DND-41 (cell line): ENCODE results near the gene PRDM5.

ENCODE experiments used
- ATAC-seq: fragments of 200-7000 bp; cut with Tn5 transposase; 3 replicates; pipeline ENCODE4 v1.9.1; 2021; ENCODE audit warnings: low read depth; ENCODE audit not compliant: insufficient read depth
- DNase-seq: peaks from one replicate; pipeline ENCODE4 v3.0.0-alpha.2; 2020
- H2AFZ ChIP-seq: 2 replicates; pipeline ENCODE4 v1.6.0; 2012; ENCODE audit warnings: low read depth, low read length
- H3K27ac ChIP-seq: 2 replicates; pipeline ENCODE4 v1.5.1; 2012; ENCODE audit warnings: low read length, inconsistent platforms
- H3K27me3 ChIP-seq: fragments of 200-600 bp; sonication (generic); 2 replicates; pipeline ENCODE4 v1.6.0; 2012; ENCODE audit warnings: low read length, mild to moderate bottlenecking, inconsistent platforms; ENCODE audit not compliant: insufficient read depth, poor library complexity
- H3K36me3 ChIP-seq: 2 replicates; pipeline ENCODE4 v1.5.1; 2012; ENCODE audit warnings: low read length, inconsistent platforms; ENCODE audit not compliant: insufficient read depth
- H3K4me1 ChIP-seq: 2 replicates; pipeline ENCODE4 v1.5.1; 2012; ENCODE audit warnings: mild to moderate bottlenecking, low read length; ENCODE audit not compliant: insufficient read depth
- H3K4me2 ChIP-seq: 2 replicates; pipeline ENCODE4 v1.6.0; 2012; ENCODE audit warnings: mild to moderate bottlenecking, moderate library complexity, low read length, inconsistent platforms; ENCODE audit not compliant: insufficient read depth
- H3K4me3 ChIP-seq, 2 experiments: fragments of 200-600 bp in 1 of 2; shearing (Covaris generic) in 1 of 2; 2 replicates each; pipeline ENCODE4 v1.5.1; 2012 to 2016; ENCODE audit warnings: inconsistent platforms in 2 of 2, low read length in 2 of 2, mild to moderate bottlenecking in 2 of 2, low read depth in 1 of 2, moderate library complexity in 1 of 2
- H3K79me2 ChIP-seq: 2 replicates; pipeline ENCODE4 v1.6.0; 2012; ENCODE audit warnings: low read length, inconsistent platforms; ENCODE audit not compliant: insufficient read depth
- H3K9ac ChIP-seq: 2 replicates; pipeline ENCODE4 v1.6.0; 2012; ENCODE audit warnings: low read depth, mild to moderate bottlenecking, inconsistent platforms, low read length, moderate library complexity
- H3K9me3 ChIP-seq: 2 replicates; pipeline ENCODE4 v1.5.1; 2012; ENCODE audit warnings: low read length, moderate library complexity, mild to moderate bottlenecking, inconsistent platforms; ENCODE audit not compliant: insufficient read depth, severe bottlenecking
- H4K20me1 ChIP-seq: 2 replicates; pipeline ENCODE4 v1.6.0; 2012; ENCODE audit warnings: low read length; ENCODE audit not compliant: insufficient read depth
- EZH2 ChIP-seq: IDR thresholded peaks from 3 replicates; pipeline ENCODE4 v1.6.1; 2012; ENCODE audit warnings: borderline replicate concordance, low read depth, mild to moderate bottlenecking, moderate library complexity, low read length, inconsistent platforms; ENCODE audit not compliant: severe bottlenecking
- TF ChIP-seq, protein P1 (sequence below): IDR thresholded peaks from 2 replicates; pipeline ENCODE4 v1.5.1; 2012; ENCODE audit warnings: borderline replicate concordance, low read length, moderate library complexity, mild to moderate bottlenecking; ENCODE audit not compliant: poor library complexity, severe bottlenecking; ENCODE audit errors: extremely low read depth

Gene PRDM5

DNA sequence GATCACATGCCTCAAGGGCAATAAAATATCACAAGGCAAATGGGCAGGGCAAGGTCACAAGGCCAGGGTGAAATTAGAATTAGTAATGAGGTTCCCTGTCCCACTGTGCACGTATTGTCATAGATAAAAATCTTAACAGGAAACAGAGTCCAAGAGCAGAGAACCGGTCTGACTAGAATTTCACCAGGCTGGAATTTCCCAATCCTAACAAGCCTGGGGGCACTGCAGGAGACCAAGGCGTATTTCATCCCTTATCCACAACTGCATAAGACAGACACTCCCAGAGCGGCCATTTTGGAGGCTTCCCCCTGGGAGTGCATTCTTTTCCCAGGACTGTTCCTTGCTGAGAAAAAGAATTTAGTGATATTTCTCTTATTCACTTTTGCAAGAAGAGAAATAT is 25.9 kb upstream of the PRDM5 start:
- Histone ChIP-seq H3K4me3 (no peak overlapping the region), H3K9ac (no peak overlapping the region), H2AFZ (no peak overlapping the region), H3K4me2 (no peak overlapping the region), H3K4me1 (no peaks in the 10 kb centered on the region), H3K79me2 (no peaks in the 10 kb centered on the region), H3K27ac (no peak overlapping the region), H4K20me1 (no peaks in the 10 kb centered on the region), H3K9me3 (peaks cover under 1% of the 10 kb centered on the region), H3K27me3 (no peaks in the 10 kb centered on the region), H3K36me3 (no peaks in the 10 kb centered on the region)
- ATAC-seq (no peak), DNase-seq (no peak)
- no peak for TF ChIP-seq EZH2
- TF ChIP-seq, protein P1, sequence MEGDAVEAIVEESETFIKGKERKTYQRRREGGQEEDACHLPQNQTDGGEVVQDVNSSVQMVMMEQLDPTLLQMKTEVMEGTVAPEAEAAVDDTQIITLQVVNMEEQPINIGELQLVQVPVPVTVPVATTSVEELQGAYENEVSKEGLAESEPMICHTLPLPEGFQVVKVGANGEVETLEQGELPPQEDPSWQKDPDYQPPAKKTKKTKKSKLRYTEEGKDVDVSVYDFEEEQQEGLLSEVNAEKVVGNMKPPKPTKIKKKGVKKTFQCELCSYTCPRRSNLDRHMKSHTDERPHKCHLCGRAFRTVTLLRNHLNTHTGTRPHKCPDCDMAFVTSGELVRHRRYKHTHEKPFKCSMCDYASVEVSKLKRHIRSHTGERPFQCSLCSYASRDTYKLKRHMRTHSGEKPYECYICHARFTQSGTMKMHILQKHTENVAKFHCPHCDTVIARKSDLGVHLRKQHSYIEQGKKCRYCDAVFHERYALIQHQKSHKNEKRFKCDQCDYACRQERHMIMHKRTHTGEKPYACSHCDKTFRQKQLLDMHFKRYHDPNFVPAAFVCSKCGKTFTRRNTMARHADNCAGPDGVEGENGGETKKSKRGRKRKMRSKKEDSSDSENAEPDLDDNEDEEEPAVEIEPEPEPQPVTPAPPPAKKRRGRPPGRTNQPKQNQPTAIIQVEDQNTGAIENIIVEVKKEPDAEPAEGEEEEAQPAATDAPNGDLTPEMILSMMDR = no peak

DNA sequence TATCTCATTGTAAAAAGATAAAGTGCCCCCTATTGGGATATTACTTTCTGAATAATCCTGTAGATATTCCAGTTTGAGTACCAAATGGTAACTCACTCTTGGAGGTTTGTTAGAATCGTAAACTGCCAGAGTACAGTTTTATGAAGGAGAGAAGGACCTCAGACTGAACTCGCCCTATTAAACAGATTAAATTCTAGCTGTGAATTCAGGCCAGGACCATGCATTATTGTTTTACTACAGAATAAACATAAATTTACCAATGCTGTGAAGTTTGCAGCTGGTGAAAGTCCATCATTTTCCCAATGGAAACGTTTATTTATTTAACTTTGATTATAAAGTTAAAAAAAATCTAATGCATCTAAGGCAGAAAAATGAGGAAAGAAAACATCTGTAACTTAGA is 20.2 kb upstream of the PRDM5 start:
- no peaks in the 10 kb centered on the region for H3K36me3 ChIP-seq
- H3K27ac ChIP-seq = no peak overlapping the region
- H3K9me3 ChIP-seq = no peaks in the 10 kb centered on the region
- H3K9ac ChIP-seq = no peak overlapping the region
- DNase-seq (no peak), ATAC-seq (no peak)
- no peaks in the 10 kb centered on the region for H3K27me3 ChIP-seq
- H3K4me2 ChIP-seq = no peak overlapping the region
- H2AFZ ChIP-seq = no peak overlapping the region
- TF ChIP-seq EZH2 = no peak
- TF ChIP-seq, protein P1 = no peak
- H3K4me1 ChIP-seq = no peaks in the 10 kb centered on the region
- no peak overlapping the region for H3K4me3 ChIP-seq
- H3K79me2 ChIP-seq = no peaks in the 10 kb centered on the region
- no peaks in the 10 kb centered on the region for H4K20me1 ChIP-seq

DNA sequence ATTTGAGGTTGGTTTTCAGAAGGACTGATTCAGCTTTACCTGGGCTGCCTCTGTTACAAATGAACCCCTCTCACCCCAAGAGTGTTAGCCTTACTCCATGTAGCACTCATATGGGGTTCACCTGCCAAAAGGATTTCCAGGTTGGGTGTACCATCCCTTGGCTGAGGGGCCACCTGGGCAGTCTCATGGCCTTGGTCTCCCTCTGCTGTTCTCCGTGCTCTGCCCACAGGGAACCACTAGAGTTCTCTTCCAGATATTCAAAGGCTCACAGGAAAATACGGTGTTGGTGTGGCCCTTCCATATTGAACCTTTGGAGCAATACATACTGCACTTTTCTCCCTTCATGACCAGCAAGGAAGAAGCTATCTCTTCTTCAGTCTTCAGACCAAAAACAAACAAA is 18.0 kb upstream of the PRDM5 start:
- Histone ChIP-seq H4K20me1 (no peaks in the 10 kb centered on the region), H3K4me1 (no peaks in the 10 kb centered on the region), H3K4me3 (no peak overlapping the region), H3K4me2 (no peak overlapping the region), H2AFZ (no peak overlapping the region), H3K36me3 (no peaks in the 10 kb centered on the region), H3K27me3 (no peaks in the 10 kb centered on the region), H3K9me3 (no peaks in the 10 kb centered on the region), H3K79me2 (no peaks in the 10 kb centered on the region), H3K9ac (no peak overlapping the region), H3K27ac (no peak overlapping the region)
- ATAC-seq = no peak
- TF ChIP-seq EZH2 = no peak
- TF ChIP-seq, protein P1 = no peak
- DNase-seq = no peak

DNA sequence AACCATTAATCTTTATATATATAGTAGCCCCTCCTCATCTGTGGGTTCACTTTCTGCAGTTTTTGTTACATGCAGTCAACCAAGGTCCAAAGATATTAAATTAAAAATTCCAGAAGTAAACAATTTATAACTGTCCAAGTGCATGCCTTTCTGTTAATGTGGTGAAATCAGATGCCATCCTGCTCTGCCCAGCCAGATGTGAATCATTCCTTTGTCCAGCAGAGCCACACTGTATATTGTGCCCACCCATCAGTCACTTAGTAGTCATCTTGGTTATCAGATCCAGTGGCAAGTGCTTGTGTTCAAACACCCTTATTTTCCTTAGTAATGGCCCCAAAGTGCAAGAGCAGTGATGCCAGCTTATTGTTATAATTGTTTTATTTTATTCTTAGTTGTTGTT is 17.2 kb upstream of the PRDM5 start:
- H3K4me2 ChIP-seq = no peak overlapping the region
- H3K4me3 ChIP-seq = no peak overlapping the region
- no peak for ATAC-seq
- H3K36me3 ChIP-seq = no peaks in the 10 kb centered on the region
- no peak overlapping the region for H3K9ac ChIP-seq
- H3K27ac ChIP-seq = no peak overlapping the region
- no peak for DNase-seq
- no peaks in the 10 kb centered on the region for H3K79me2 ChIP-seq
- H3K27me3 ChIP-seq = no peaks in the 10 kb centered on the region
- H4K20me1 ChIP-seq = no peaks in the 10 kb centered on the region
- no peaks in the 10 kb centered on the region for H3K4me1 ChIP-seq
- no peak for TF ChIP-seq EZH2
- TF ChIP-seq, protein P1 = no peak
- no peak overlapping the region for H2AFZ ChIP-seq
- no peaks in the 10 kb centered on the region for H3K9me3 ChIP-seq
